Immature natural killer cell (primary cell): ENCODE data around the gene LITAF. TPM values are rescaled to one million over a fixed set of nuclear protein-coding genes. Genes with fewer than 3 reads are reported as not detected.
A peak's percentile ranks its signal among the peaks of the same experiment; 100 is the strongest.

Source experiments
- DNase-seq, 3 donors: peaks; one replicate each; pipeline ENCODE4 v3.0.0; 2022; ENCODE audit warnings: mixed read lengths in 1 of 3
- H3K27ac Mint-ChIP-seq, 6 donors: one replicate each; pipeline ENCODE4 v1.8.0; 2020; ENCODE audit warnings: mixed read lengths in 6 of 6, mild to moderate bottlenecking in 5 of 6, inconsistent platforms in 4 of 6, moderate library complexity in 3 of 6
- H3K27me3 Mint-ChIP-seq, 3 donors: one replicate each; pipeline ENCODE4 v1.8.0; 2020 to 2021; ENCODE audit warnings: low read depth in 3 of 3, mild to moderate bottlenecking in 3 of 3, mixed read lengths in 3 of 3, moderate library complexity in 3 of 3, inconsistent platforms in 1 of 3
- H3K36me3 Mint-ChIP-seq, 3 donors: one replicate each; pipeline ENCODE4 v1.8.0; 2020; ENCODE audit warnings: mixed read lengths in 3 of 3, inconsistent platforms in 2 of 3, mild to moderate bottlenecking in 2 of 3
- H3K4me1 Mint-ChIP-seq, 2 donors: one replicate each; pipeline ENCODE4 v1.8.0; 2020; ENCODE audit warnings: inconsistent platforms in 2 of 2, mild to moderate bottlenecking in 2 of 2, mixed read lengths in 2 of 2, moderate library complexity in 1 of 2
- H3K4me3 Mint-ChIP-seq, 5 donors: one replicate each; pipeline ENCODE4 v1.8.0; 2020; ENCODE audit warnings: mild to moderate bottlenecking in 5 of 5, mixed read lengths in 5 of 5, inconsistent platforms in 3 of 5, moderate library complexity in 3 of 5
- H3K9me3 Mint-ChIP-seq, 6 donors: one replicate each; pipeline ENCODE4 v1.8.0; 2020; ENCODE audit warnings: mild to moderate bottlenecking in 6 of 6, mixed read lengths in 6 of 6, inconsistent platforms in 4 of 6, moderate library complexity in 3 of 6
- polyA plus RNA-seq, 3 donors: library from polyadenylated mRNA; unstranded; fragments of 300-500 nt; fragmentation: Illumina TruSeq; gene quantifications; one replicate each; pipeline ENCODE4 v1.2.3, GENCODE V29; 2021

The LITAF gene
- polyA plus RNA-seq, 3 donors from 2014 or later: 1,031 to 1,827 (median 1,086) TPM

- H3K27ac Mint-ChIP-seq: no peak overlapping the region
- H3K36me3 Mint-ChIP-seq: peaks cover 0 to 7% (median 5%) of the 10 kb centered on the region in 3 donors
These were observed 83.2 kb downstream of the LITAF start for GRCh38 chr16:11503566-11503965.

GRCh38 chr16:11502239-11502638 is 84.5 kb downstream of the LITAF start:
- no peaks in the 10 kb centered on the region for H3K9me3 Mint-ChIP-seq
- peaks cover 4 to 7% of the 10 kb centered on the region in 2 donors for H3K4me1 Mint-ChIP-seq
- DNase-seq: no peak
- no peak overlapping the region for H3K4me3 Mint-ChIP-seq
- no peak overlapping the region for H3K27ac Mint-ChIP-seq
- H3K27me3 Mint-ChIP-seq: no peaks in the 10 kb centered on the region
- no peaks in the 10 kb centered on the region for H3K36me3 Mint-ChIP-seq

More at GRCh38 chr16:11503566-11503965, 83.2 kb downstream of the LITAF start:
- Mint-ChIP-seq H3K4me1 (no peaks in the 10 kb centered on the region), H3K27me3 (no peaks in the 10 kb centered on the region), H3K4me3 (no peak overlapping the region), H3K9me3 (no peaks in the 10 kb centered on the region)
- no peak for DNase-seq

GRCh38 chr16:11501632-11502031 is 85.1 kb downstream of the LITAF start:
- Mint-ChIP-seq H3K9me3 (no peaks in the 10 kb centered on the region), H3K27ac (no peak overlapping the region), H3K36me3 (no peaks in the 10 kb centered on the region), H3K4me3 (no peak overlapping the region), H3K27me3 (no peaks in the 10 kb centered on the region), H3K4me1 (peaks cover 10 to 13% of the 10 kb centered on the region in 2 donors)
- DNase-seq: no peak

GRCh38 chr16:11500700-11501346 is 85.9 kb downstream of the LITAF start:
- no peaks in the 10 kb centered on the region for H3K9me3 Mint-ChIP-seq
- no peak overlapping the region for H3K27ac Mint-ChIP-seq
- H3K4me1 Mint-ChIP-seq: peaks cover 15 to 16% of the 10 kb centered on the region in 2 donors
- H3K36me3 Mint-ChIP-seq: no peaks in the 10 kb centered on the region
- peaks cover 0 to 2% (median 0%) of the 10 kb centered on the region in 3 donors for H3K27me3 Mint-ChIP-seq
- no peak overlapping the region for H3K4me3 Mint-ChIP-seq
- no peak for DNase-seq

GRCh38 chr16:11499295-11500089 is 87.2 kb downstream of the LITAF start:
- H3K27ac Mint-ChIP-seq: peak overlapping the region in 1 of 6 donors; percentile 18
- DNase-seq: no peak
- H3K4me3 Mint-ChIP-seq: no peak overlapping the region
- H3K9me3 Mint-ChIP-seq: no peaks in the 10 kb centered on the region
- peaks cover 16 to 19% of the 10 kb centered on the region in 2 donors for H3K4me1 Mint-ChIP-seq
- H3K36me3 Mint-ChIP-seq: no peaks in the 10 kb centered on the region
- peaks cover 0 to 7% (median 2%) of the 10 kb centered on the region in 3 donors for H3K27me3 Mint-ChIP-seq

- H3K36me3 Mint-ChIP-seq: no peaks in the 10 kb centered on the region
- no peak overlapping the region for H3K27ac Mint-ChIP-seq
- peaks cover 0 to 7% (median 2%) of the 10 kb centered on the region in 3 donors for H3K27me3 Mint-ChIP-seq
- H3K4me3 Mint-ChIP-seq: no peak overlapping the region
- no peak for DNase-seq
- H3K4me1 Mint-ChIP-seq: peaks cover 16 to 19% of the 10 kb centered on the region in 2 donors
- H3K9me3 Mint-ChIP-seq: no peaks in the 10 kb centered on the region
These were observed 88.0 kb downstream of the LITAF start for GRCh38 chr16:11498683-11499082.

GRCh38 chr16:11497851-11498289 is 88.8 kb downstream of the LITAF start:
- peaks cover 2 to 14% (median 6%) of the 10 kb centered on the region in 3 donors for H3K27me3 Mint-ChIP-seq
- no peaks in the 10 kb centered on the region for H3K9me3 Mint-ChIP-seq
- peaks cover 16 to 19% of the 10 kb centered on the region in 2 donors for H3K4me1 Mint-ChIP-seq
- H3K27ac Mint-ChIP-seq: peak overlapping the region; percentile 46 to 77 (median 58)
- no peak for DNase-seq
- H3K4me3 Mint-ChIP-seq: no peak overlapping the region
- H3K36me3 Mint-ChIP-seq: no peaks in the 10 kb centered on the region

Other genes starting within 250 kb of the LITAF start
- gene RMI2, start 241.5 kb downstream of the LITAF start, polyA plus RNA-seq: 1 to 10 TPM; 1.6 to 5.5 (median 5.2) TPM
- gene SNN, start 81.5 kb upstream of the LITAF start, polyA plus RNA-seq: 10 to 100 TPM in 1 of 3 donors, 1 to 10 TPM in 2; 2.4 to 11.1 (median 4.9) TPM
- gene TXNDC11, start 155.9 kb upstream of the LITAF start, polyA plus RNA-seq: 10 to 100 TPM; 35.6 to 57.2 (median 46.9) TPM
- gene ZC3H7A, start 210.3 kb upstream of the LITAF start, polyA plus RNA-seq: 10 to 100 TPM; 20.3 to 34.2 (median 29.2) TPM